ENCODE measurements around the gene UBE2E2.

UBE2E2 gene

DNA sequence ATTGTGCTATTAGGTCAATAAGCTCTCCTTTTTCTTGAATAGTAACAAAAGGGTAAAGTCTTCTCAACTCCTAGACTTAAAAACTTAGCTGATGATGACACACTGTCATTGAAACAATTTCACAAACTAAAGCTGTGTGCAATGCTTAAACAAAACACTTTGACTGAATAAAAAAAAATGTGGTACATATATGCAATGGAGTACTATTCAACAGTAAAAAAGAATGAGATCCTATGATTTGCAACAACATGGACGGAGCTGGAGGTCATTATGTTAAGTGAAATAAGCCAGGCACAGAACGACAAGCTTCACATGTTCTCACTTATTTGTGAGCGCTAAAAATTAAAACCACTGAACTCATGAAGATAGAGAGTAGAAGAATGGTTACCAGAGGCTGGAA, 370.7 kb downstream of the UBE2E2 start:
- TF ChIP-seq, protein P1, sequence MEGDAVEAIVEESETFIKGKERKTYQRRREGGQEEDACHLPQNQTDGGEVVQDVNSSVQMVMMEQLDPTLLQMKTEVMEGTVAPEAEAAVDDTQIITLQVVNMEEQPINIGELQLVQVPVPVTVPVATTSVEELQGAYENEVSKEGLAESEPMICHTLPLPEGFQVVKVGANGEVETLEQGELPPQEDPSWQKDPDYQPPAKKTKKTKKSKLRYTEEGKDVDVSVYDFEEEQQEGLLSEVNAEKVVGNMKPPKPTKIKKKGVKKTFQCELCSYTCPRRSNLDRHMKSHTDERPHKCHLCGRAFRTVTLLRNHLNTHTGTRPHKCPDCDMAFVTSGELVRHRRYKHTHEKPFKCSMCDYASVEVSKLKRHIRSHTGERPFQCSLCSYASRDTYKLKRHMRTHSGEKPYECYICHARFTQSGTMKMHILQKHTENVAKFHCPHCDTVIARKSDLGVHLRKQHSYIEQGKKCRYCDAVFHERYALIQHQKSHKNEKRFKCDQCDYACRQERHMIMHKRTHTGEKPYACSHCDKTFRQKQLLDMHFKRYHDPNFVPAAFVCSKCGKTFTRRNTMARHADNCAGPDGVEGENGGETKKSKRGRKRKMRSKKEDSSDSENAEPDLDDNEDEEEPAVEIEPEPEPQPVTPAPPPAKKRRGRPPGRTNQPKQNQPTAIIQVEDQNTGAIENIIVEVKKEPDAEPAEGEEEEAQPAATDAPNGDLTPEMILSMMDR (IDR thresholded peaks at IDR 0.05): no peak

DNA sequence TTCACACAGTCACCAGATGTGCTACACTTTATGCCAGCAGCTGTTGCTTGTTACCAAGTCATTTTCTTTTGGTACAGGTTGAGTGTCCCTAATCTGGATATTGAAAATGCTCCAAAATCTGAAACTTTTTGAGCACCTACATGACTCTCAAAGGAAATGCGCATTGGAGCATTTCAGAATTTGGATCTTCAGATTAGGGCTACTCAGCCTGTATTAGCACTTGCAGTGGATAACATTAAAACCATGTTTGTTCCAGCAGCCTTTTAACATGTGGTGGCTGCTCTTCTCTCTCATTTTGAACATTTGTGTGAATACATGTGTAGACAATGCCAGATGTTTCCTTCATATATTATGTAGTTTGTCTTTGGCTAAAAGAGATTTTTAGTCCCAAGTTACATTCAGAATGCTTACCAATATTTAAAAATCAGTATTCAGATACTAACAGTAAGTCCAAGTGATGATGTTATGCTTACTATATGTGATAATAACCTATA, 371.7 kb downstream of the UBE2E2 start:
- TF ChIP-seq, protein P1 (IDR thresholded peaks at IDR 0.05): no peak

DNA sequence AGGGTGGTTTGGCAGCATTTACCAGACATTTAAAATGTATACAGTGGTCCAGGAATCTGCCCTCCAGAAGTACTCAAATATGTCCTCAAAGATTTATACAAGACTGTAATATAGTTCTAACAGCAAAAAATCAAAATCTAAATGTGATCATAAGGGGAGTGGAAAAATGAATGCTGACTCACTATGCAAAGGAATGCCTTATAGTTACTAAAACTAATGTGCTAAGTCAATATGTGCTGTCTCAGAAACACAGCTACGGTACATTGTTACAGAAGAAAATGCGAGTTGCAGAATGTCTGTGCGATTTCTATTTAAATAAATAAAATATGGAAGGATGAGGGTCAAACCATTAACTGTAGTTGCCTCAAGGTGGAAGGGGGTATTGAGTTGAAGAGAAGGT, 372.6 kb downstream of the UBE2E2 start:
- TF ChIP-seq, protein P1 (IDR thresholded peaks at IDR 0.05): no peak

DNA sequence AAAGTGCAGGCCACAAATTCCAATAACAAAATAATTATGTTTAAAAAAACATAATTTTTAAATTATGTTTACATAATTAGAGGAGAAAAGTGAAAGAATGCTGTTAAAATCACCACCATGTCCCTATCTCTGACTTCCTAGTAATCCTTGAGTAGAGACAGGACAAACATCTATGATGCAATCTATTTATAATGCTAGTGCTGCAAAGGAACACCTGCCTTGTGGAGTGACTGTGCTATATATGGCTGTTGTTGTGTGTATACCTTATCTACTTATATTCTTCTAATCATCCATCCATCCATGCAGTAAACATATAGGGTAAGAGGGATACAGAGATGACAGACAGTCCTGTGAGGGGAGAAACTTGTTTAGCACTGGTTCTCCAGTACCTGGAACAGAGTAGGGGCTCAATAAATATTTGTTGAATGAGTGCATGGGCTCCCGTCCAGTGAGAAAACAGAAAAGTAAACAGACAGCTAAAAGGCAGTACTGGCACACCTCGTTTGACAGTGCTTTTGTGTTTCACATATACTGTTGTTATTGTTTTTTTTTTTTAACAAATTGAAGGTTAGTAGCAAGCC, 373.3 kb downstream of the UBE2E2 start:
- TF ChIP-seq, protein P1 (IDR thresholded peaks at IDR 0.05): no peak

DNA sequence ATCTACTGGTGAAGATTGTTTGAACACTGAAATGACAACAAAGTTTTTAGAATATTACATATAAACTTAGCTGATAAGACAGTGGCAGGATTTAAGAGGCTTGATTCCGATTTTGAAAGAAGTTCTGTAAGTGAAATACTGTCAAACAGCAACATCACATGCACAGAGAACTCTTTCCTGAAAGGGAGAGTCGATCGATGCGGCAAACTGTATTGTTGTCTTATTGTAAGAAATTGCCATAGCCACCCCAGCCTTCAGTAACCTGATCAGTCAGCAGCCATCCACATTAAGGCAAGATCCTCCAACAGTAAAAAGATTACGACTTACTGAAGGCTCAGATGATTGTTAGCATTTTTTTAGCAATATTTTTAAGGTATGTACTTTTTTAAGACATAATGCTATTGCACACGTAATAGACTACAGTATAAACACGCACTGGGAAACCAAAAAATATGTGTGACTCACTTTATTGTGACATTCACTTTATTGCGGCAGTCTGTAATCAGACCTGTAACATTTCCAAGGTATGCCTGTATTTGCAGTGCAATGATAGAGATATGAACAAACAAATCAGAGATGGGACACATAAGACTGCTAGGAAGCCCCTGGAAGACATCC, 377.1 kb downstream of the UBE2E2 start:
- TF ChIP-seq, protein P1 (IDR thresholded peaks at IDR 0.05): no peak

DNA sequence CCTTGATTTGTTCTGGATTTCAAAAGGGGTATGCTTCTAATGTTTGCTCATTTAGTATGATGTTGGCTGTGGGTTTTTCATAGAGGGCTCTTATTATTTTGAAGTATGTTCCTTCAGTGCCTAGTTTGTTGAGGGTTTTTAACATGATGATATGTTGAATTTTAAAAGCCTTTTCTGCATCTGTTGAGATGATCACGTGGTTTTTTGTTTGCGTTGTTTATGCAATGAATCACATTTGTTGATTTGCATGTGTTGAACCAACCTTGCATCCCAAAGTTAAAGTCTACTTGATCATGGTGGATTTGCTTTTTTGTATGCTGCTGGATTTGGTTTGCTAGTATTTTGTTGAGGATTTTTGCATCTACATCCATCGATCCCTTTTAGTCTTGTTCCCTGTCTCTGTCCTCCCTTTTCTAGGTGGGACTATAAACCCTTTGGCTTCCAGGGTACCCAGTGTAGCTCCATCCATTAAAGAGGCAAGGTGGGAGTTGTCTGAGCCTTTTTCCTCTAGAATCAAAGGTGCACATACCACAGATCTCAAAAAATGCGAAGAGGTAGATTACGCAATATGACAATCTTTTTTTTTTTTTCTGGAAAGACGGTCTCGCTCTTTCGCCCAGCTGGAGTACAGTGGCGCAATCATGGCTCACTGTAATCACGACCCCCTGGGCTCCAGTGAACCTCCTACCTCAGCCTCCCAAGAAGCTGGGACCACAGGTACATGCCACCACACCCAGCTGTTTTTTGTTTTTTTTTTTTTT, 381.0 kb downstream of the UBE2E2 start:
- TF ChIP-seq, protein P1 (IDR thresholded peaks at IDR 0.05): no peak

DNA sequence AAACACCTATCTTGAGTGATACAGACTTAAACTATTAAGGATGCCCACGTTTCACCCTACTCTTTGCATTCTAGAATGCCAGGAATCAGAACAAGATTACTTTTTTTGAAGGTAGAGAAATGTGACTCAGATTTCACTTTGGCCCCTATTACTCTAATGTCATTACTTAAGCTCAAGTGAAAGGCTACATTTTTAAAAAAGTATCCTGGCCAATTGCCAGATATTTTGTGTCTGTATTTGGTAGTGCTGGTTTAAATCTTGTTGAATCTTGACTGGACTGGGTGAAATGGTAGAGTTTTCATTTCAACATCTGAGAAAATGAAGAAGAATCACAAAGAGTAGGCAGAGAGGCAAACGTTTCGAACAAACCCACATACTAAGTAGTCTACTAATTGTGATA, 384.4 kb downstream of the UBE2E2 start:
- TF ChIP-seq, protein P1 (IDR thresholded peaks at IDR 0.05): no peak

Measured in LNCAP (cell line).